ENCODE data around the gene TM9SF4.

GRCh38 chr20:32186506-32186905 lies 77.0 kb downstream of the TM9SF4 start:
- no peak for TF ChIP-seq ZBTB7A (IDR thresholded peaks at IDR 0.05; ENCODE audit: low read depth)
- TF ChIP-seq YY1 (IDR thresholded peaks at IDR 0.05; ENCODE audit: low read depth), result no peak

All from Ishikawa (cell line).